HG02610 (cell line): ENCODE measurements around the gene VEZT.

Experiments used
- ATAC-seq: cut with Tn5 transposase; IDR thresholded peaks from one replicate; pipeline ENCODE4 v1.9.1; 2021; ENCODE audit warnings: mild to moderate bottlenecking, moderate library complexity; ENCODE audit not compliant: unreplicated experiment

Gene VEZT

GRCh38 chr12:95248604-95249360 is 31.2 kb downstream of the VEZT start:
- no peak for ATAC-seq

GRCh38 chr12:95253386-95253785 is 35.8 kb downstream of the VEZT start:
- no peak for ATAC-seq

- ATAC-seq = no peak
These were observed 39.9 kb downstream of the VEZT start for GRCh38 chr12:95257541-95257940.

GRCh38 chr12:95258151-95258550 is 40.5 kb downstream of the VEZT start:
- ATAC-seq = no peak

GRCh38 chr12:95258803-95259202 is 41.2 kb downstream of the VEZT start:
- ATAC-seq = no peak

- no peak for ATAC-seq
These were observed 41.8 kb downstream of the VEZT start for GRCh38 chr12:95259368-95259767.

GRCh38 chr12:95261109-95261508 is 43.5 kb downstream of the VEZT start:
- ATAC-seq = no peak

GRCh38 chr12:95262808-95263207 is 45.2 kb downstream of the VEZT start:
- no peak for ATAC-seq

GRCh38 chr12:95265765-95266164 is 48.2 kb downstream of the VEZT start:
- no peak for ATAC-seq

- no peak for ATAC-seq
These were observed 48.6 kb downstream of the VEZT start for GRCh38 chr12:95266254-95266653.

- no peak for ATAC-seq
These were observed 52.3 kb downstream of the VEZT start for GRCh38 chr12:95269892-95270291.

GRCh38 chr12:95271465-95271864 is 53.9 kb downstream of the VEZT start:
- no peak for ATAC-seq

- no peak for ATAC-seq
These were observed 59.5 kb downstream of the VEZT start for GRCh38 chr12:95277139-95277538.

- ATAC-seq = no peak
These were observed 62.2 kb downstream of the VEZT start for GRCh38 chr12:95279856-95280255.

- ATAC-seq = no peak
These were observed 64.7 kb downstream of the VEZT start for GRCh38 chr12:95282266-95282665.

- ATAC-seq = no peak
These were observed 65.8 kb downstream of the VEZT start for GRCh38 chr12:95283371-95283770.

GRCh38 chr12:95286713-95287112 is 69.1 kb downstream of the VEZT start:
- ATAC-seq = no peak

- no peak for ATAC-seq
These were observed 73.9 kb downstream of the VEZT start for GRCh38 chr12:95291501-95291900.

- ATAC-seq = no peak
These were observed 81.3 kb downstream of the VEZT start for GRCh38 chr12:95298916-95299315.

GRCh38 chr12:95300286-95300685 is 82.7 kb downstream of the VEZT start:
- ATAC-seq = no peak

GRCh38 chr12:95303476-95303875 is 85.9 kb downstream of the VEZT start:
- ATAC-seq = no peak

GRCh38 chr12:95304673-95305198 is 87.1 kb downstream of the VEZT start:
- ATAC-seq = no peak

GRCh38 chr12:95312656-95313055 is 95.0 kb downstream of the VEZT start:
- ATAC-seq = no peak
